HG02759 (cell line): ENCODE results near the gene MINK1.
"Not testable (repeated sequence)": the region's sequence is repeated elsewhere in the genome, so short reads cannot be mapped to it uniquely, and the experiment has no call there.

Source experiments
- ATAC-seq: cut with Tn5 transposase; IDR thresholded peaks from one replicate; pipeline ENCODE4 v1.9.1; 2021; ENCODE audit warnings: mild to moderate bottlenecking, moderate library complexity; ENCODE audit not compliant: unreplicated experiment

MINK1 gene

GRCh38 chr17:4867535-4867934 lies 34.4 kb downstream of the MINK1 start:
- not testable (repeated sequence) for ATAC-seq

- not testable (repeated sequence) for ATAC-seq
Measured at GRCh38 chr17:4869058-4869998, 36.2 kb downstream of the MINK1 start.

DNA sequence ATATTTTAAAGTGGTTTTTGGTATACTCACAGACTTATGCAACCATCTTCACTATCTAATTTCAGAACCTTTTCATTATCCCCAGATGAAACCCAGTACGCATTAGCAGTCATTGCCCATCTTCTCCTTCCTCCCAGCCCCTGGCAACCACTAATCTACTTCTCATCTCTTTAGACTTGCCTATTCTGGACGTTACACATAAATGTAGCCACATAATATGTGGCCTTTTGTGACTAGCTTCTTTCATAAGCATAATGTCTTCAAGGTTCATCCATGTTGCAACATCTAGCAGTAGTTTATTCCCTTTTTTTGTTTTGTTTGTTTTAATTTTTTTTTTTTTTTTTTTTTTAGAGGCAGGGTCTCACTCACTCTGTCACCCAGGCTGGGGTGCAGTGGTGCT lies 37.7 kb downstream of the MINK1 start:
- ATAC-seq, result no peak

DNA sequence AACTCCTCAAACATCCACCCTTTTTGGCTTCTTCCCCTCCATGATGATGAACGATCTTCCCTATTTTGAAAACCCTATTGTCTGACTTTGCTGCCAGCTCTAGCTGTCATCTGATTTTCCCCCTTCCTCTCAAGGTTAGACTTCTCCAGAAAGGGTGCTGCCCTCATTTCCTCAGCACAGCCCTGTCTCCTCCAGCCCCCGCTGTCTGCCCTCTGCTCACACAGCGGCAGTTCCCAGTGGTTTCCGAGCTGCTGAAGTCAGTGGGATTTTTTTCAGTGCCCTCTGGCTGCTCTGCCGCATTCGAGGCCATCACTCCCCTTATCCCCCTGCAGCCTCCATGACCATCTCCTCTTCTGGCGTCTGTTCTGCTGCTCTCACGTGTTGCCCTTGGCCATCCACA lies 39.6 kb downstream of the MINK1 start:
- ATAC-seq, result no peak

DNA sequence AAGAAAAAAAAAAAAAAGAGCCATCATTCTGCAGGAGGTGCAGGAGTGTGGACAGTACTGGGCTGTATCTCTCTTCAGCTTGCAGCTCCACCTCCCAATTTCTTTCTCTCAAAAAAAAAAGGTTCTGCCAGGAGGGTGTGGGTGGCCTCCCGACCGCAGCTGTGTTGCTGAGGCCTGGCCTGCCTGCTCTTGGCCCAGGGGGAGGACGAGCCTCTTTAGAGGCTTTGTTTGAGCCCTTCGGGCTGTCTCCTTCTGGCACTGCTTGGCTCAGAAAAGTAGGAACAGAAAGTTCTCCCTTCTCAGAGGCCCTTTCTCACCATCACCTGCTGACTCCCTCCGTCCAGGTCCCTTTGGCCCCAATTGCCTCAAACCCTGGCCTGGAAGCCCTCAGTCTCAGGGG lies 43.9 kb downstream of the MINK1 start:
- no peak for ATAC-seq

DNA sequence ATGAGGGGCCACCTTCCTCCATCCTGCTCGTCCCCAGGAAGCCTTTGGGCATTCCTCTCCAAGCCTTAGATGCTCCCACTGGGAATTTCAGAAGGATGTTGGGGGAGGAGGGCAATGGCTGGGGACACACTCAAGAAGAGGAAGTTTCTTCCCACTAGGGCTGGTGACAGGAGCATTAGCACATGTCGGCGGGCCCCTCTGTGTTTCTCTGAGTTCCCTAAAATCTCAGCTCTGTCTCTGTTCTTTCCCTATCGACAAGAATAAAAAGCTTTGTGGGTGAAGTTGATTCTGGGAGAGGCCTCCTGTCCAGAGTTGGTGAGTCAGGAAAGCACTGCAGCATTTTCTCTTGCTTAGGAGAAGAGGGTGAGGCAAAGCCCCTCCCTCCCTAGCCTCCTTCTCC lies 46.5 kb downstream of the MINK1 start:
- ATAC-seq, result no peak

- no peak for ATAC-seq
Measured at GRCh38 chr17:4880857-4881256, 47.7 kb downstream of the MINK1 start.

DNA sequence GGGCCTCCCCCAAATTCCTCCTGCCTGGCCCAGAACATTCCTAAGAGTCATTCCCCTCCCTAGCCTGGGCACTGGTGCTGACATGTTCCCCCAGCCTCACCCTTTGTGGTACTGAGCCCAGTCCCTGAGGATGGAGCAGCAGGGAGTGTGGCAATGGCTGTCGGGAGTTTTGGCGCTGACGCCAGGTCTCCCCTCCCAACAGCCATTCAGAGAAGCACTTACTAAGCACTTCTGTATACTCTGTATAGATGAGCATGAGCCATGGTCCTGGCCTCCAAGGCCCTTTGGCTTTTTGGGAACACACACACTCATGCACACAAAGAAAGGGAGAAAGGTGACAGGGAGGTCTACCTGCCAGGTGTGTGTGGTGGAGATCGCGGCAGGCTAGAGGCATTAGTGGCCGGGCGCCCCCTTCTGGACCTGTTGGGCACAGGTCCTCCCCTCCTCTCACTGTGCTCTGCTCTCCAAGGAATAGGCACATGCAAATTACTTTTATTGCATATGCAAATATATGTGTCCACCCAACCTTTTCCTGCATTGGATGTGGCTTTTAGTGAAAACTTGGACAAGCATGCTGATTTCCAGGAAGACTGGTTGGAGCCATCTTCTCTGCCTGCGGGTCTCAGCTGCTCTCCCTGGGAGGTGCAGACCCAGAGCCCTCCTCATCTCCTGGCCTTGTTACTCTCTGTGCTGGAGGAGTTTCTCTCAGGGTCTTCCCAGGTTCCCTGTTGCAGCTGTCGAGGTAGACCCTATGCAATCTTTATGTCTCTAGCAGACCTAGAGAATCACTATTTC lies 48.8 kb downstream of the MINK1 start:
- no peak for ATAC-seq

DNA sequence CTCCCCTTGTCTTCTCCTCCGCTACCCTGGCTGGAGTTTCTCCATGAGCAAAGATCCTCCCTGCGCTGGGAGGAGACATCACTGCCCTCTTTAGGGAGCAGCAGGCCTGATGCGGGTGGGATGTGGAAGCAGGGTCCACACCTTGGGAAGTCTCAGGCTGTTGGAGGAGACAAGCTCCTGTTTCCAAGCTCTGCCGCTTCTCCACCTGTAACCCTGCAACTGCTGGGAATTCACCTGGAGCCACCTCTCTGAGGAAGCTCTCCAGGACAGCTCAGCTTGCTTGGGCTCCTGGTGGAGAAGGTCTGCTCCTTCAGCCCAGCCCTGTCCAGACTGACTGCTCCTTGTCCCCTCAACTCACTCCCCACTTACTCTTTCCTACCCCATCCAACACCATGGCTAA lies 51.3 kb downstream of the MINK1 start:
- no peak for ATAC-seq

- no peak for ATAC-seq
Measured at GRCh38 chr17:4886830-4887229, 53.7 kb downstream of the MINK1 start.

DNA sequence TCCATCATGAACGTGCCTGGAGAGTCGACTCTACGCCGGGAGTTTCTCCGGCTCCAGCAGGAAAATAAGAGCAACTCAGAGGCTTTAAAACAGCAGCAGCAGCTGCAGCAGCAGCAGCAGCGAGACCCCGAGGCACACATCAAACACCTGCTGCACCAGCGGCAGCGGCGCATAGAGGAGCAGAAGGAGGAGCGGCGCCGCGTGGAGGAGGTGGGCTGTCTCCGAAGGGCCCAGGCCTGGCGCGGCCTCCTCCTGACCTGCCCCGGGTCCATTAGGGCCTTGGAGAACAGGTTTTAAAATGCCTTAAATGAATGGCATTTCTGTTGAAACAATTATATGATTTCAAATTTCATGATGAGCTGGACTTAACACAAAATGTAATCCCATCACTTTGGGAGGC lies 54.4 kb downstream of the MINK1 start:
- no peak for ATAC-seq

GRCh38 chr17:4891411-4892410 lies 58.6 kb downstream of the MINK1 start:
- ATAC-seq, result no peak

DNA sequence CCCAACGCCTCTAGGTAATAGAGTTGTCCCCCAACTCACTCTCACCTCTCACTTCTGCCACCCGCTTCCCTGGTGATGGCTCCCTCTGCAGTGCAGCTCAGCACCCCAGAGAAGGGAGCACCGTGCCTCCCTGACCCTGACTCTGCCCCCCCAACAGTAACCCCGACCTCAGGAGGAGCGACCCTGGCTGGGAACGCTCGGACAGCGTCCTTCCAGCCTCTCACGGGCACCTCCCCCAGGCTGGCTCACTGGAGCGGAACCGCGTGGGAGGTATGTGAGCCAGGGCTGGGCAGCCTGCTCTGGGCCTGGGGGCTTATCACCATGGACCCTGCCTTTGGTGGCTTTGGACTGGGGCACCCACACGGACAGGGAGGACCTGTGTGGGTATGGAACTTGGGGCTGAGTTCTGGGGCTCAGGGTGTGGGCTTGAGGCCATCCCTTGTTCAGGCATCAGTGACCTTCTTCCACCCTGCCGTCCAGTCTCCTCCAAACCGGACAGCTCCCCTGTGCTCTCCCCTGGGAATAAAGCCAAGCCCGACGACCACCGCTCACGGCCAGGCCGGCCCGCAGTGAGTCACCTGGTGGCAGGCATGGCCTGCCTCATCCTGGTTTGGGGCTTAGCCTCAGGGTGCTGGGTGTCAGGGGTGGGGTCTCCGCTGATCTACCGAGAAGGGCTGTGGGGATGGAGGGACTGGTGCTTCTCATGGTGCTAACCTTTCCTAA lies 59.5 kb downstream of the MINK1 start:
- no peak for ATAC-seq

DNA sequence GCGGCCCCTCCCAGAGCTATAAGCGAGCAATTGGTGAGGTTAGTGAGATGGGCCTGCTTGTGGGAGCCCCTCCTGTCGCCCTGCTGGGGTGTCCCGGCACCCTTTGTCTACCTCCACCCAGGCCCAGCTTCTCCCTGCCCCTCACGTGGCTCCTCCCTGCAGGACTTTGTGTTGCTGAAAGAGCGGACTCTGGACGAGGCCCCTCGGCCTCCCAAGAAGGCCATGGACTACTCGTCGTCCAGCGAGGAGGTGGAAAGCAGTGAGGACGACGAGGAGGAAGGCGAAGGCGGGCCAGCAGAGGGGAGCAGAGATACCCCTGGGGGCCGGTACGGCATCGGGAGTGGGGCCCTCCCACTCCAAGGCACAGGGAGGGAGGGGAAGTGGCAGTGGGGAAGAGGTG lies 60.1 kb downstream of the MINK1 start:
- ATAC-seq, result no peak

DNA sequence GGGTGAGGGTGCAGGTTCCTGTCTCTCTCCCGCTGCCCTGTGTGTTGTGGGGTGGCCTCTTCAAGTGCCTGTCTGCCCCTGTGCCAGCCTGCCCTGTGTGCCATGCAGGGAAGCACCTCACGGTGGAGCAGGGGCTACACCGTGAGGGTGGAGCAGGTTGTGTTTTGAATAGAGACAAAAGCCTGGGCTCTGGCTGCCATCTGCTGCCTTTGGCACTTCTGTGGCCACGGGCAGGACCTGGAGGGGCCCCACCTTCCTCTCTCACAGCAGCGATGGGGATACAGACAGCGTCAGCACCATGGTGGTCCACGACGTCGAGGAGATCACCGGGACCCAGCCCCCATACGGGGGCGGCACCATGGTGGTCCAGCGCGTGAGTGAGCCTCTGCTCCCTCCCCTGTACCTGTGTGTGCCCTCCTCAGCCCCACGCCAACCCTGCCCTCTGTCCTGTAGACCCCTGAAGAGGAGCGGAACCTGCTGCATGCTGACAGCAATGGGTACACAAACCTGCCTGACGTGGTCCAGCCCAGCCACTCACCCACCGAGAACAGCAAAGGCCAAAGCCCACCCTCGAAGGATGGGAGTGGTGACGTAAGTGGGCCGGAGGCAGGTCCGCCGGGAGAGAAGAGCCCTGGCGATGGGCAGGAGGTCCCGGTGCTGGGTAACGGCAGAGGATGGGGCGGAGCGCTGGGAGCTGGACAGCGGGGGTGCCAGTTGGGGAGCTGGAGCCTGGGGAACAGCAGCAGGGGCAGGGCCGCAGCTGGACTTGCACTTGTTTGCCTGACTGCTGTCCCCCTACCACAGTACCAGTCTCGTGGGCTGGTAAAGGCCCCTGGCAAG lies 60.8 kb downstream of the MINK1 start:
- no peak for ATAC-seq

DNA sequence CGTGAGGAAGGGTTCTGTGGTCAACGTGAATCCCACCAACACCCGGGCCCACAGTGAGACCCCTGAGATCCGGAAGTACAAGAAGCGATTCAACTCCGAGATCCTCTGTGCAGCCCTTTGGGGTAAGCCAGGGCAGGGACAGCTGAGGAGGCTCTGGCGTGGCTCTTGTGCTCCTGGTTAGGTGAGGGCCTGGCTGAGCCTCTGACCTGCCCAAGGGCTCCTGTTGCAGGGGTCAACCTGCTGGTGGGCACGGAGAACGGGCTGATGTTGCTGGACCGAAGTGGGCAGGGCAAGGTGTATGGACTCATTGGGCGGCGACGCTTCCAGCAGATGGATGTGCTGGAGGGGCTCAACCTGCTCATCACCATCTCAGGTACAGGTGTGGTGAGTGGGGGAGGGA lies 62.0 kb downstream of the MINK1 start:
- no peak for ATAC-seq

DNA sequence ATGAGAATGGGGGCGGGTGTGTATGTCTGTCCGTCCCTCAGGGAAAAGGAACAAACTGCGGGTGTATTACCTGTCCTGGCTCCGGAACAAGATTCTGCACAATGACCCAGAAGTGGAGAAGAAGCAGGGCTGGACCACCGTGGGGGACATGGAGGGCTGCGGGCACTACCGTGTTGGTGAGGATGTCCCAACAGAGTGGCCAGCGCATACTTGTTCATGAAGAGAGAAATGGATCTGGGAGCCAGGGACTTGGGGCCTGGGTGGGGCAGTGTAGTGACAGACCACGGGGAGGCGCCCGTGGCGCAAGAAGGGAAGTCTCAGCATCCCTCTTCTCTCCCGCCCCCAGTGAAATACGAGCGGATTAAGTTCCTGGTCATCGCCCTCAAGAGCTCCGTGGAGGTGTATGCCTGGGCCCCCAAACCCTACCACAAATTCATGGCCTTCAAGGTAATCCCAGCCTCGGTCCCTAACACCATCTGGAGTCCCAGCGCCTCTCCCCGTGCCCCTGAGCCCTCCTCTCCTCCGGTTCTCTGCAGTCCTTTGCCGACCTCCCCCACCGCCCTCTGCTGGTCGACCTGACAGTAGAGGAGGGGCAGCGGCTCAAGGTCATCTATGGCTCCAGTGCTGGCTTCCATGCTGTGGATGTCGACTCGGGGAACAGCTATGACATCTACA lies 62.7 kb downstream of the MINK1 start:
- ATAC-seq, result no peak

- ATAC-seq, result no peak
Measured at GRCh38 chr17:4896332-4897197, 63.4 kb downstream of the MINK1 start.
